NT2/D1 (cell line): ENCODE data around the gene CYP39A1.

ENCODE experiments used
- SUZ12 ChIP-seq: IDR thresholded peaks from 2 replicates; pipeline ENCODE4 v1.6.1; 2011; ENCODE audit not compliant: insufficient read length, insufficient read depth; ENCODE audit errors: extremely low read depth
- YY1 ChIP-seq: IDR thresholded peaks from 2 replicates; pipeline ENCODE4 v1.6.1; 2011; ENCODE audit not compliant: insufficient read length, insufficient read depth

DNA sequence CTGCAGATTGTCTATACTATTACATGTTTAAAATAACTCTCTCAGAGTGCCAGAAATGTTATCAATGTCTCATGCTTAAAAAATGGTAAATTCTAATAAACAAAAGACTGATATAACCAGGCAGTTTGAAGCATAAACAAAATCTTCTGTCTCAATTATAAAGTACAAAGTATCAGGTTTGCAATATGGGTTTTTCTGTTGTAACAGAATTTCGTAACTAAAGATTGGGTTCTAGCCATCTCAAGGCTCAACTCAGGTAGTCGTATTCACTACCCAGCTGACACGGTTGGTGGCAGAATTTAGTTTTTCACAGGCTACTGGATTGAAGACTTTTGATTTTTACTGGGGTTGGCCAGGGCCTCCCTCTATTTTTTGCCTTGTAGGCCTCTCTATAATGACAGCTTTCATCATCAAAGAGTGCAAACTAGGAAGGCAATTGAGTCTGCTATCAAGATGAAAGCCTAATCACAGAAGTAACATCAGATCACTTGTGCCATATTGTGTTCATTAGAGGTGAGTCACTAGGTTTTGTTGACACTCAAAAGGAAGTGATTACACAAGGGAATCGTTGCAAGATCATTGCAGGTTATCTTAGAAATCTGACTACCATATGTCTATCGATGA, 3.6 kb downstream of the CYP39A1 start:
- TF ChIP-seq SUZ12 = no peak
- no peak for TF ChIP-seq YY1
